ES-I3 (cell line): ENCODE measurements around the gene NECTIN4.

Source experiments
- H3K36me3 ChIP-seq: 2 replicates; pipeline ENCODE4 v1.6.1; 2013; ENCODE audit warnings: mild to moderate bottlenecking, low read length, control low read depth, moderate library complexity; ENCODE audit not compliant: insufficient read depth
- H3K4me1 ChIP-seq: 2 replicates; pipeline ENCODE4 v1.6.1; 2013; ENCODE audit warnings: mild to moderate bottlenecking, control low read depth, low read length; ENCODE audit not compliant: insufficient read depth
- H3K9ac ChIP-seq: 2 replicates; pipeline ENCODE4 v1.6.1; 2013; ENCODE audit warnings: low read depth, mild to moderate bottlenecking, low read length, moderate library complexity
- H3K9me3 ChIP-seq: 2 replicates; pipeline ENCODE4 v1.6.1; 2013; ENCODE audit warnings: mild to moderate bottlenecking, low read length, moderate library complexity; ENCODE audit not compliant: control insufficient read depth, insufficient read depth

Gene NECTIN4

GRCh38 chr1:161021970-161022353 is 67.4 kb downstream of the NECTIN4 start:
- H3K9me3 ChIP-seq, result no peaks in the 10 kb centered on the region
- H3K9ac ChIP-seq, result peak overlapping the region; percentile 81; the same call in 1 of the 2 replicates
- H3K36me3 ChIP-seq, result no peaks in the 10 kb centered on the region; the same call in 1 of the 2 replicates
- H3K4me1 ChIP-seq, result peaks cover 21% of the 10 kb centered on the region

GRCh38 chr1:161021165-161021969 is 68.0 kb downstream of the NECTIN4 start:
- Histone ChIP-seq H3K36me3 (no peaks in the 10 kb centered on the region; the same call in 1 of the 2 replicates), H3K9me3 (no peaks in the 10 kb centered on the region), H3K9ac (peak overlapping the region; percentile 81), H3K4me1 (peaks cover 21% of the 10 kb centered on the region)
